Hematopoietic multipotent progenitor cell treated with erythropoietin and hydrocortisone succinate and interleukin-3 and kit ligand, for 15 days (in vitro differentiated cells): ENCODE results near the gene LRCOL1.
"Not testable (repeated sequence)": the region's sequence is repeated elsewhere in the genome, so short reads cannot be mapped to it uniquely, and the experiment has no call there.

Experiments used
- DNase-seq: peaks from one replicate; pipeline ENCODE4 v3.0.0-alpha.2; 2015; ENCODE audit warnings: low spot score

Gene LRCOL1

DNA sequence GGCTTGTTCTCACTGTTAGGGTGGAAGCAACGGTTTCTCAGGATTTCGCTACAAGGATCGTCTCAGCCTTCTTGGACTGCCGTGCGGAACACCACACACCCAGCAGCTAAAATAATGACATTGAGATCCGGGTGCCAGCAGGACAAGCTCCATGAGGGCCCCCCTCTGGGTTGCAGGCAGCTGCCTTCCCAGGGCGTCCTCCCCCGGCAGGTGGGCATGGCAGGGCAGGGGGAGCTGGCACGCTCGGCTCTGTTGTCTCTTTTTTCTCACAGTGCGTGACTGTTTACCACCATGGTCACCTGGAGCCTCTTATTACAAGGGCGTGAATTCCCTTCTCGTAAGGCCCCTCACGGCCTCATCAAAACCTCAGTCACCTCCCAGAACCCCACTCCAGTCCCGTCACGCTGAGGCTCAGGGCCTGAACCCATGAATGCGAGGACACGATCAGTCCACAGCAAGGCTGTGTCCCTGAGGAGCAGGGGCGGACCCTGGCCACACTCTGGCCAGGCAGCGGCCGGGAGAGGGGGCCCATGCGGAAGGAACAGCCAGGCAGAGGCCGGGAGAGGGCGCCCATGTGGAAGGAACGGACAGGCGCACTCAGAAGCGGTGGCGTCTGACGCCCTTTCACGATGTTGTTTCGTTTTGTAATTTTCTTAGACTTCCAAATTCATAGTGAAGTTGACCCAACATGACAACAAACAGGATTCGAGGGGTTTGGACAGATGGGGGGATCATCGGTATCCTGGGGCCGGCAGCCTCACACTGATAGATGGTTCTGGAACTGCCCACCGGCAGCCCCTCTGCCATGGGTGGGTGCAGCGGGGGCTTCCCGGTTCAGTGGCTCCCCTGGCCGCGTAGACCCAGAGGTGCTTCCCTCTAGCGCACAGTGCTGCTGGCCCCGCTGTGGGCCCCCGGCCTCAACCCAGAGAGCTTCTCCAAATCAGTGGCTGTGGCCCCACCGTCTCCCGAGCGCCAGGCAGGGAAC is 10.0 kb downstream of the LRCOL1 start:
- DNase-seq: no peak

DNA sequence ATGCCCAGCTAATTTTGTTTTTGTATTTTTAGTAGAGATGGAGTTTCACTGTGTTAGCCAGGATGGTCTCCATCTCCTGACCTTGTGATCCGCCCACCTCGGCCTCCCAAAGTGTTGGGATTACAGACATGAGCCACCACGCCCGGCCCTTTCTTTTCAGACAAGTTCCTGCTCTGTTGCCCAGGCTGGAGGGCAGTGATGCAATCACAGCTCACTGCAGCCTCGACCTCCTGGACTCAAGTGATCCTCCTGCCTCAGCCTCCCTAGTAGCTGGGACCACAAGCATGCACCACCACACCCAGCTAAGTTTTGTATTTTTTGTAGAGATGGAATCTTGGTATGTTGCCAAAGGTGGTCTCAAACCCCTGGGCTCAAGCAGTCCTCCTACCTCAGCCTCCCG is 10.9 kb downstream of the LRCOL1 start:
- not testable (repeated sequence) for DNase-seq

DNA sequence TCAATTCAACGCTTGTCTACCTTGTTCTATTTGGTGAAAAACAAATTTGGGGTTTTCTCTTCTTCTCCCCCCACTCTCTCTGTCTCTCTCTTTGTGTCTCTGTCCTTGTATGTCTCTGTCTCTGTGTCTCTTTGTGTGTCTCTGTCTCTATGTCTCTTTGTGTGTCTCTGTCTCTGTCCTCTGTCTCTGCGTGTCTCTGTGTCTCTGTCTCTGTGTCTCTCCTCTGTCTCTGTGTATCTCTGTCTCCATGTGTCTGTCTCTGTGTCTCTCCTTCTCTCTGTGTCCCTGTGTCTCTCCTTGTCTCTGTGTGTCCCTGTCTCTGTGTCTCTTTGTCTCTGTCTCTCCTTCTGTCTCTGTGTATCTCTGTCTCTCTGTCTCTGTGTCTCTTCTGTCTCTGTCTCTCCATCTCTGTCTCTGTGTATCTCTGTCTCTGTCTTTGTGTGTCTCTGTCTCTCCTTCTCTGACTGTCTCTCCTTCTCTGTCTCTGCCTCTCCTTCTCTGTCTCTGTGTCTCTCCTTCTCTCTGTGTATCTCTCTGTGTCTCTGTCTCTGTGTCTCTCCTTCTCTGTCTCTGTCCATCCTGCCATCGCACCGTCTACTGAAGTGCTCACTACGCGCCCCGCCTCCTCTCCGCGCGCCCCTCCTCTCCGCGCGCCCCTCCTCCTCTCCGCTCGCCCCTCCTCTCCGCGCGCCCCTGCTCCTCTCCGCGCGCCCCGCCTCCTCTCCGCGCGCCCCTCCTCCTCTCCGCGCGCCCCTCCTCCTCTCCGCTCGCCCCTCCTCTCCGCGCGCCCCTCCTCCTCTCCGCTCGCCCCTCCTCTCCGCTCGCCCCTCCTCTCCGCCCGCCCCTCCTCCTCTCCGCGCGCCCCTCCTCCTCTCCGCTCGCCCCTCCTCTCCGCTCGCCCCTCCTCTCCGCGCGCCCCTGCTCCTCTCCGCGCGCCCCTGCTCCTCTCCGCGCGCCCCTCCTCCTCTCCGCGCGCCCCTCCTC is 12.8 kb downstream of the LRCOL1 start:
- no peak for DNase-seq

DNA sequence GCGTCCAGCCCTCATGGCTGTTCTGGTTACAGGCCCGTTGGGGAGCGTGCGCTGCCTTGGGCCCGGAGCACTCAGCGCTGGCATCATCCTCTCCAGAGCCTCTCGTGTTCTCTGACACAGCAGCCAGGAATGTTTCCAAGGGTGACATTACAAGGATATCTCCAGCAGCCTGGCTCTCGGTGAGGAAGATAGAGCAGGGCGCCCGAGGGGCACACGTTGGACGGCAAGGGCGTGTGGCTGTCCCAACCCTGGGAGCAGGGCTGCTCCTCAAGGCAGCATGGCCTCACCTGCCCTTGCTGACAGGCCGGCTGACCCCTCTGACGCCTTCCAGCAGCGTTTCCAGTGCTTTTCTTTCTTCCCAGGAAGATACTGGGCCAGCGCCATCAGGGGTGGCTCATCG is 14.4 kb downstream of the LRCOL1 start:
- DNase-seq: no peak

DNA sequence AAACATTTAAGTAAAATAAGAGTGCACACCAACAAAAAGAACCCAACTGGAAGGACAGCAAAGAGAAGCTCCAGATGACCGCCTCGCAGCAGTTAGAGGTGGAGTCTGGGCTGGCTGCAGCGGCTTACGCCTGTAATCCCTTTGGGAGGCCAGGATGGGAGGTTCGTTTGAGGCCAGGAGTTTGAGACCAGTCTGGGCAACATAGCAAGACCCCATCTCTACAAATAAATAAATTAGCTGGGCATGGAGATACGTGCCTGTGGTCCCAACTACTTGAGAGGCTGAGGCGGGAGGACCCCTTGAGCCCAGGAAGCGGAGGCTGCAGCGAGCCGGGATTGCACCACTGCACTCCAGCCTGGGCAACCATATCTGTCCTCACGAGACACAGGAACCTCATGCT is 15.2 kb downstream of the LRCOL1 start:
- no peak for DNase-seq

DNA sequence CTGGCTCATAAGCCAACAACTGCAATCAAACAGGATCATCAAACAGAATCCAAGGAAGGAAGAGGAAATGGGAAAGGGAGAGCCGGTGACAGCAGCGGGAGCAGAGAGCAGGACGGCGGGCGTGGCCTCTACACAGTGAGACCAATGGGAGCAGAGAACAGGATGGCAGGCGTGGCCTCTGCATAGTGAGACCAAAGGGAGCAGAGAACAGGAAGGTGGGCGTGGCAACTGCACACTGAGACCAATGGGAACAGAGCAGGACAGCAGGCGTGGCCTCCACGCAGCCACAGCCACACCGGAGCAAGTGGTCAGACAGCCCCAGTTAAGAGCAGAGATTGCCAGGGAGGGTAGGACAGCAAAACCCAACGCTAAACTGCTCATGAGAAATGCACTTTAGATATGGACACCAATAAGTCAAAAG is 16.4 kb downstream of the LRCOL1 start:
- peak; percentile 23 for DNase-seq

DNA sequence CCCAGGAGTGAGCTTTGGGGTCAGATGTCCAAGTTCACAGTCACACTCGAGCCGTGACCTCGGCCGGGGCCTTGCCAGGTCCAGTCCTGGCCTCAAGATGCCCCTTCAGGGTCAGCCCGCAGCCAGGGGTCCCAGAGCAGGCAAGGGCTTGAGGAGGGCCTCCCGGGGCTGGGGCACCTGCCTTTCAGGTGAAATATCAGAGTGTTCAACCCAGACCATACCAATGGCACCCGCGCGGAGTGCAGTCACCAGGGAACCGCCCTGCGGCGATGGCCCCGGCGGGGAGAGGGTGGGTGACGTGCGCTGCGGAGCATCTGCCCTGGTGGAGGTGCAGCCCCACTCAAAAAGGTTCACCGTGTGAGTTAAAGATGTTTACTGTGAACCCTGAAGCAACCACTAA is 16.9 kb downstream of the LRCOL1 start:
- DNase-seq: no peak

DNA sequence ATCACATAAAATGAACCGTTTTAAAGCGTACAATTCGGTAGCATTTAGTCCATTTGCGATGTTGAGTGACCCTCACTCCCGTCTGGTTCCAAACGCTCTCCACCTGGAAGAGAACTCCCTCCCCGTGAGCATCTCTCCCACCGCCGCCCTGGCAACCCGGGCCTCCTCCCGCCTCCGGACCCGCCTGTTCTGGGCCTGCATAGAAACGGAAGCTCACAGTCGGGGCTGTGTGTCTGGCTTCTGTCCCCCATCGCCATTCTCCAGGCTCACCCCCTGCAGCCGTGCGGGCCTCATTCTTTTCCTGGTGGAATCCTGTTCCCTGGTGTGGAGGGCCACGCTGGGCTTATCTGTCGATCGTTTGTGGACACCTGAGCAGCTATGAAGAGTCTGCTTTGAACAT is 17.3 kb downstream of the LRCOL1 start:
- no peak for DNase-seq

DNA sequence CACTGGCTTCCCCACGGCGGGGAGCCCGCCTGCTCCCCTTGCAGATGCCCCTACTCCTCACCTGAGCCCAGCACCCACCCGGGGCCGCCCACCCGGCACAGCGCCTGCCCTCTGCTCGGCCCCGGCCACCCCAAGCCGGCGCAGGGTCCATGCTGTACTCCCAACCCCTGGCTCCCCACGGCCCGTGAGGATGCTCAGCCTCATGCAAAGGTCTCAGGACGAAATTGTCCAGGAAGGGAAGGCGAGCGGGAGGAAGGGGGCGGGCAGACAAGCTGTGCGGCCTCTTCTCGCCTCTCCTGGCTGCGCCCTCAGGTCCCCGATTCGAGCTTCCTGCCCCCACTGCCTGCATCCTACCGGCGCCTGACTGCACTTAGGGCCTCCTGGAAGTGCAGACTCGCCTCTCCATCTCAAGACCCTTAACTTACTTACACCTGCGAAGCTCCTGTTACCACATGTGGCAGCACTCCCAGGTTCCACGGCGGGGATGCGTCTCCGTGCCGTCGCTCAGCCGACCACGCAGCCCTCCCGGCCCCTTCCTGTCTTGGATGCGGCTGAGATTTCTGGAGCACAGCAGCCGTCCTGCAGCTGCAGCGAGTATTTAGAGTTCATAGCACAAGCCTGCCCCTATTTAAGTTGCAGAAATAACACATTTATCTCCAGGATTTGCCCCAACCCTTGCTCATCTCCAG is 18.0 kb downstream of the LRCOL1 start:
- no peak for DNase-seq

DNA sequence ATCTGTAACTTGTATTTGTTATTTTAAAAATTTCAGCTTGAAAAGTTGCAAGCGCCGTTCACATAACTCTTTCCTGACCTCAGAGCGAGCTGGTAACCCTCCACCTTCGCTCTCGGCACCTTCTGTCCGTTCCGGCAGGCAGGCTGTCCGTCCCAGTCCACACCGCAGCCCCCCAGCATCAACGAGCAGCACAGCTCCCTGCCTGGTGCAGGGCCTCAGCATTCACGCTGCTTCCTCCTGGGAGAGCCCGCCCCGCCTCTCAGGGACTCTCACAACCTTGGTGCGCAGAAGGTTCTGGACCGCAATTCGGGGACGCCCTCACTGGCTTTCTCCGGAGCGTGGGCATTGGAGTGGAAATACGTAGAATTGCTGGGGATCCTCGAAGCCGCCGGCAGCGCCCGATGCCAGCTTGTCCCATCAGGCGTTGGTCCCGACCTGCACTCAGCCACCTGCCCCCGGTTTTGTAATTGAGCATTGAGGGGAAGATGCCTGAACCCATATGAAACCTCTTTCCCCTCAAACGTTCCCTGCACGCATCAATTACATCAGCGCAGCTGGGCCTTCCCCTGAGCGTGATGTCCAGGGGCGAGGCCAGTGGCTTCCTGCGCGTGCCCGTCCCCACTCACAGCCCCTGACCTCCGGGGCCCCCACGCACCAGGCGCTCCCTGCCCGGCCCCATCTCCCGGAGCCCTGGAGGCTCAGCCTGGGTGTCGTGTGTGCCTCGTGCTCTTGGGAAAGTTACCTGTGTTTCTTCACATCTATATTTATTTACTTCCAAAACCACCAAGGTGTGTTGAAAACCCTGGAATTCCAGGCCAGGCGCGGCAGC is 19.1 kb downstream of the LRCOL1 start:
- DNase-seq: no peak

DNA sequence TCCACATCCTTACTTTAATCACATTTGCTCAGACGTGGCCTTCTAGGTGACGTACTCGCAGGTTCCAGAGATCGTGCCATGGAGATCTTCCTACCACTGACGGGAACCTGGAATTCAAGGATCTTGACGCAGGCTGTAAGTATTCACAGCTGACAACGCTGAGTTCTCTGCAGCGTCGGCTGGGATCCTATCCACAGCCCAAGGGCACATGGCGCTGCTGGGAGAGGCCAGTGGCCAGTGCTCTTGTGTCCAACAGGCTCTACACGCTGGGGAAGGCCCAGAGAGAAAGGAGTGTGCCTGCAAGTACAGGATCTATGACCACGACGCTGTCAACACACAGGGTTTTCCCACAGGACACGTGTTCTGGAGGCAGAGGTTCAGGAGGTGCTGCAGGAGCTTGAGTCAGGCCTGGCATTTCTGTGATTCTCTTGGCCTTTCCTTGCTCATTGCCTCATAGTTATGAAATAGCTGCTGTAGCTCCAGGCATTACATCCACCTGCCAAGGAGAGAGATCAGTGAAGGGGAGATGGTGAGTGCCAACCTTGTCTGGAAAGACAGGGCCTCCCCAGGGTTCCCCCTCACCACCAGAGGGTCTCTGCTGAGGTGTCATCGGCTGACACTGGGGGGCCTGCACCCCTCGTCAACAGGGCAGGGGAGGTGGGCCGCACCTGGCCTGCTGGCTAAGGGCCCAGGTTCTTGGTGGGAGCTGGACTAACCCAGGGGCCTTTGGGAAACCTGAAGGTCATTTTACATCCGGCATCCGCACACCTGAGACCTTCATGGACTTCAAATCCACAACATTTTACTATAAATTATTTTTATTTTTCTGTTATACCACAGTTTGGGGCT is 21.3 kb downstream of the LRCOL1 start:
- DNase-seq: no peak

DNA sequence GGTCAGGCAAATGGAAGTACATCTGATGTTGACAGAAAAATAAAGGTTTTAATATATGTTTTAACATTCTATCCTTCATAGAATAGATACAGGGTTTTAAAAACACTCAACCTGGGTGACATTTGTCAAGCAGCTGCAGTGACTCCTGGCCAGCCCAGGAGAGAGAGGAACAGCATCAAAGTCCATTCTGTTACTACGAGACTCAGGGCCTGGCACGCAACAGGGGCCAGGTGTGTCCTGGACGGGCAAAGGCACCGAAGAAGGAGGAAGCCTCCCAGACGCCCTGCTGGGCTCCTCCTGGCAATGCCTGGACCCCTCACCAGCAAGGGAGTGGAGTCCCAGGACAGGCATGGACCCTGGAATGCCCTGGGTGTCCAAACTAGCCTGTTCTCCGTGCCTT is 22.1 kb downstream of the LRCOL1 start:
- no peak for DNase-seq

DNA sequence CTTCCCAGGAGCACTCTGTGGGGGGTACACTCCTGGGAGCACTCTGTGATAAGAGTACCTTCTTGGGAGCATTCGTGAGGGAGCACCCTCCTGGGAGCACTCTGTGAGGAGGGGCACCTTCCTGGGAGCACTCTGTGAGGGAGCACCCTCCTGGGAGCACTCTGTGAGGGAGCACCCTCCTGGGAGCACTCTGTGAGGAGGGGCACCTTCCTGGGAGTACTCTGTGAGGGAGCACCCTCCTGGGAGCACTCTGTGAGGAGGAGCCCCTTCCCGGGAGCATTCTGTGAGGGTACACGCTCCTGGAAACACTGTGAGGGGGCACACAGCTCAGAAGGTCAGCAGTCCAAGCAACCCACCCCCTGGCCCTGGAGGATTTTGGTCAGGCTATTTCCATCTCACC is 22.6 kb downstream of the LRCOL1 start:
- DNase-seq: no peak

DNA sequence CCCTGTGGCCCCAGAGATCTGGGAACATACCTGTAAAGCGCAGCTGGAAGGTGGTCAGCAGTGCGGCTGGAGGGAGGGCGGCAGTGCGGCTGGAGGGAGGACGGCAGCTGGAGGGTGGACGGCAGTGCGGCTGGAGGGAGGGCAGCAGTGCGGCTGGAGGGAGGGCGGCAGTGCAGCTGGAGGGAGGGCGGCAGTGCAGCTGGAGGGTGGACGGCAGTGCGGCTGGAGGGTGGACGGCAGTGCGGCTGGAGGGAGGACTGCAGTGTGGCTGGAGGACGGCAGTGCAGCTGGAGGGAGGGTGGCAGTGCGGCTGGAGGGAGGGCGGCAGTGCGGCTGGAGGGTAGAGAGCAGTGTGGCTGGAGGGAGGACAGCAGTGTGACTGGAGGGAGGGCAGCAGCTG is 23.5 kb downstream of the LRCOL1 start:
- no peak for DNase-seq

DNA sequence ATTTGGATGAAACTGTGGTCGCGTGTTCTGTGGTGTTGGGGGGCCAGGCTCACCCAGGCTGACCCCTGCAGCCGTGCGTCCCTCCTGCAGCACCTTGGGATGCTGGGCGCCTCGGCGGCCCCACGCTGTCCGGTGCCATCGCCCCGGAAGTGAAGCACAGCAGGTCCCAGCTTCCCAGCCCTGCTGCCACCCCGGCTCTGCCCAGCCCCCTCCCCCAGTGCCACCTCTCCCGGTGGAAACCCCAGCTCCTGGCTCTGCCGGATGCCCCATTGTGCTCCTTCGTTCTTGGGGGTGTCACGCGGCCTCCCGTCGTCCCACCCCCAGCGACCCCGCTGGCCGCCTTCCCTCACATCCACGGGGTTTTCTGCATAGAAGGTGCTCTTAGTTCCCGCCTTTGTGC is 25.2 kb downstream of the LRCOL1 start:
- DNase-seq: no peak

DNA sequence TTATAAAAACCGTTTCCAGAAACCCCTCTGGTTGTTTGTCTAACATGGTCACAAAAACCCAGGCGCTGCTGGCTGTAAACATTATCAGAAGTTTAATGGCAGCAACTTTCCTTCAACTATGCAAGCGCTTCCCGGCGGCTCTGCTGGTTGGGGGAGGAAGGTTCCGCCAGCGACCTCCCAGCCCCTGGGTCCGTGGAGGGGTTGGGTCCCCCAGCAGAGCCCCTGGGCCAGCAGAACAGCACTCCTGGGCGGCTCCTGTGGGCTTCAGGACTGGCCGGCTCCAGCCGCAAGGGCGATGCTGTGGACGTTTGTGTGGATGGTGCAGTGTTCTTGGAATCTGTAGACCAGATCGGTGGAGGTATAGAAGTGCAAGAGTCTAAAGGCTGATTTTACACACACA is 26.0 kb downstream of the LRCOL1 start:
- DNase-seq: no peak

DNA sequence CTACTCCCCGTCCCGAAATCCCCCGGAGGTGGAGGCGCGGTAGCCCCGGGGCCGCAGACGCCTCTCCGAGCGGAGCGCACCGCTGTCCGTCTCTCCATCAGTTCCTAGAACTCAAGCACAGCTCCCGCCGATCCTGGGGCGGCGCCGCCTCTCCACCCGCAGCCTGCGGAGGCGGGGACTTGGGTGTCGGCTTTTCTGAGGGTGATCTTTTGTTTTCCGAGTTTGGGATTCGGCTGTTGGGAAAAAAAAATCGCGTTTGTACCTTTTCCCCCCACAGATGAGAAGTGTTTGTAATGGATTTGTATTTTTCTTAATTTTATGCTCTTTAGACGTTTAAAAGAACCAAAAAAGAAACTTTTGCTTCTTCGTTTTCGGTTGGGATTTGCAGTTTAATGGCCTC is 26.6 kb downstream of the LRCOL1 start:
- DNase-seq: no peak

DNA sequence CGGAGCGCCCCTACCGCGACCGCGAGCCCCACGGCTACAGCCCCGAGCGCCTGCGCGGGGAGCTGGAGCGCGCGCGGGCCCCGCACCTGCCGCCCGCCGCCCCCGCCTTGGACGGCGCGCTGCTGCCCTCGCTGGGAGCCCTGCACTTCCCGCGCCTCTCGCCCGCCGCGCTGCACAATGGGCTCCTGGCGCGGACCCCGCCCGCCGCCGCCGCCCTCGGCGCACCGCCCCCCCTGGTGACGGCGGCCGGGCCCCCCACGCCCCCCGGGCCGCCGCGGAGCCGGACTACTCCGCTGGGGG is 27.0 kb downstream of the LRCOL1 start:
- DNase-seq: no peak

DNA sequence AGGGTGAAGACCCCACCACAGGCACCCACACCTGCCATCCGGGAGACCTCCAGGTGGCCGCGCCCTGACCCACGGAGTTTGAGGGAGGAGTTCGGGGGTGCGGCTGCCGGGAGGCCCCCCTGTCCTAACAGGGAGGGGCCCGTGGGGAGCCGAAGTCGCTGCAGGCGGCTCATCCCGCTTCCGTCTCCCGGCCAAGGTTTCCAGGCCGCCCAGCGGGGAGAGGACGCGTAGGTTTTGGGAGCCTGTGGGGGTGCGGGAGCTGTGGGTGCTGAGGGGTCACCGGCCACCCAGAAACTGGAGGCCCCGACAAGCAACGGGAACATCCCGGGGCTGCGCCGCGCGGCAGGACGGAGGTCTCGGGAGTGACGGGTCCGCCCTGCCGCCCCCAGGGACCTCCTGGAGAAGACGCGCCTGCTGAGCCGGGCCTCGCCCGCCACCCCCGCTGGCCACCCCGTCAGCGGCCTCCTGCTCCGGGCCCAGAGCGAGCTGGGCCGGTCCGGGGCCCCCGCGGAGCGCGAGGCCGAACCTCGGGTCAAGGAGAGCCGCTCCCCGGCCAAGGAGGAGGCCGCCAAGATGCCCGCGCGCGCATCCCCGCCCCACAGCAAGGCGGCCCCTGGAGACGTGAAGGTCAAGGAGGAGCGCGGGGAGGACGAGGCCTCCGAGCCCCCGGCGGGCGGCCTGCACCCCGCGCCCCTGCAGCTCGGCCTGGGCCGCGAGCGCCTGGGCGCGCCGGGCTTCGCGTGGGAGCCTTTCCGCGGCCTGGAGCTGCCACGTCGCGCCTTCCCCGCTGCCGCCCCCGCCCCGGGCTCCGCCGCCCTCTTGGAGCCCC is 27.6 kb downstream of the LRCOL1 start:
- no peak for DNase-seq

DNA sequence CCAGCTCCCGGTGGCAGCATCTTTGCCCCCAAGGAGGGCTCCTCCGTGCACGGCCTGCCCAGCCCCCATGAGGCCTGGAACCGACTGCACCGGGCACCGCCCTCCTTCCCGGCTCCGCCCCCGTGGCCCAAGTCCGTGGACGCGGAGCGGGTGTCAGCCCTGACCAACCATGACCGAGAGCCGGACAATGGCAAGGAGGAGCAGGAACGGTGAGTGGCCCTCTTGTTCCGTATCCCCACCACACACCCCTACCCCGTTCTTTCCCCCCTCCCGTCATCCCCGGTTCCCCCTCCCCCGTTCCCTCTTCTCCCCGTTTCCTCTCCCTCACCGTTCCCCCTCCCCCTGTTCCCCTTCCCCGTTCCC is 28.3 kb downstream of the LRCOL1 start:
- no peak for DNase-seq
